Parathyroid adenoma (tissue), 2 donors: ENCODE measurements around the gene ADPRH.

Experiments used
- H2AFZ ChIP-seq: fragments of 300-600 bp; sonication (generic); one replicate; pipeline ENCODE4 v1.7.0; 2017; ENCODE audit warnings: antibody characterized with exemption, mild to moderate bottlenecking
- H3K27ac ChIP-seq: fragments of 300-600 bp; sonication (generic); one replicate; pipeline ENCODE4 v1.7.0; 2017
- H3K27me3 ChIP-seq: fragments of 300-600 bp; sonication (generic); one replicate; pipeline ENCODE4 v1.7.0; 2017; ENCODE audit warnings: low read length; ENCODE audit not compliant: control insufficient read depth, insufficient read depth
- H3K36me3 ChIP-seq: fragments of 300-600 bp; sonication (generic); one replicate; pipeline ENCODE4 v1.7.0; 2017; ENCODE audit warnings: low read length; ENCODE audit not compliant: control insufficient read depth, insufficient read depth
- H3K4me1 ChIP-seq: fragments of 300-600 bp; sonication (generic); one replicate; pipeline ENCODE4 v1.7.0; 2017; ENCODE audit warnings: control low read depth
- H3K4me2 ChIP-seq: fragments of 300-600 bp; sonication (generic); one replicate; pipeline ENCODE4 v1.7.0; 2017; ENCODE audit warnings: low read length
- H3K4me3 ChIP-seq: fragments of 300-600 bp; sonication (generic); one replicate; pipeline ENCODE4 v1.7.0; 2017; ENCODE audit warnings: low read depth, low read length
- H3K79me2 ChIP-seq: fragments of 300-600 bp; sonication (generic); one replicate; pipeline ENCODE4 v1.7.0; 2017; ENCODE audit warnings: control low read depth
- H3K9ac ChIP-seq: fragments of 300-600 bp; sonication (generic); one replicate; pipeline ENCODE4 v1.7.0; 2017; ENCODE audit warnings: mild to moderate bottlenecking
- H3K9me3 ChIP-seq: fragments of 300-600 bp; sonication (generic); one replicate; pipeline ENCODE4 v1.7.0; 2017; ENCODE audit warnings: low read length; ENCODE audit not compliant: control insufficient read depth
- CTCF ChIP-seq: fragments of 300-600 bp; sonication (generic); IDR thresholded peaks from one replicate; pipeline ENCODE4 v1.7.0; 2017; ENCODE audit warnings: antibody characterized with exemption, mild to moderate bottlenecking
- donor health status: primary hyperparathyroidism.

ADPRH gene

GRCh38 chr3:119628816-119629445 lies 49.6 kb downstream of the ADPRH start:
- H3K4me1 ChIP-seq = peaks cover 39% of the 10 kb centered on the region
- no peak overlapping the region for H3K27ac ChIP-seq

GRCh38 chr3:119630128-119630879 lies 51.0 kb downstream of the ADPRH start:
- Histone ChIP-seq H2AFZ (peak overlapping the region; percentile 9), H3K27me3 (no peaks in the 10 kb centered on the region), H3K79me2 (no peaks in the 10 kb centered on the region), H3K9me3 (no peaks in the 10 kb centered on the region), H3K27ac (no peak overlapping the region), H3K36me3 (no peaks in the 10 kb centered on the region), H3K4me2 (no peak overlapping the region), H3K9ac (no peak overlapping the region), H3K4me3 (no peak overlapping the region), H3K4me1 (peaks cover 34% of the 10 kb centered on the region)
- TF ChIP-seq CTCF = no peak

More at GRCh38 chr3:119628816-119629445, 49.6 kb downstream of the ADPRH start:
- H3K4me3 ChIP-seq = no peak overlapping the region
- no peak overlapping the region for H3K4me2 ChIP-seq
- H3K9me3 ChIP-seq = no peaks in the 10 kb centered on the region
- TF ChIP-seq CTCF = no peak
- H3K27me3 ChIP-seq = no peaks in the 10 kb centered on the region
- no peaks in the 10 kb centered on the region for H3K36me3 ChIP-seq
- H2AFZ ChIP-seq = peak overlapping the region; percentile 43
- H3K79me2 ChIP-seq = no peaks in the 10 kb centered on the region
- no peak overlapping the region for H3K9ac ChIP-seq

- Histone ChIP-seq H3K79me2 (no peaks in the 10 kb centered on the region), H3K4me1 (peaks cover 34% of the 10 kb centered on the region), H3K27me3 (no peaks in the 10 kb centered on the region)
Measured at GRCh38 chr3:119630880-119631329, 51.6 kb downstream of the ADPRH start.

GRCh38 chr3:119631516-119631915 lies 52.2 kb downstream of the ADPRH start:
- Histone ChIP-seq H3K27ac (no peak overlapping the region), H3K9me3 (no peaks in the 10 kb centered on the region), H3K4me2 (no peak overlapping the region), H3K27me3 (no peaks in the 10 kb centered on the region), H3K9ac (no peak overlapping the region), H3K36me3 (no peaks in the 10 kb centered on the region), H2AFZ (no peak overlapping the region), H3K79me2 (no peaks in the 10 kb centered on the region), H3K4me3 (no peak overlapping the region), H3K4me1 (peaks cover 34% of the 10 kb centered on the region)
- no peak for TF ChIP-seq CTCF

More at GRCh38 chr3:119630880-119631329, 51.6 kb downstream of the ADPRH start:
- no peaks in the 10 kb centered on the region for H3K36me3 ChIP-seq
- H3K9me3 ChIP-seq = no peaks in the 10 kb centered on the region
- H2AFZ ChIP-seq = peak overlapping the region; percentile 5
- H3K4me3 ChIP-seq = no peak overlapping the region
- H3K27ac ChIP-seq = no peak overlapping the region
- H3K9ac ChIP-seq = no peak overlapping the region
- H3K4me2 ChIP-seq = no peak overlapping the region
- TF ChIP-seq CTCF = no peak
